Pancreas (tissue), 10 donors: ENCODE measurements around the gene PROSER2. TPM values are rescaled to one million over a fixed set of nuclear protein-coding genes. Genes with fewer than 3 reads are reported as not detected.

Experiments used
- ATAC-seq, 4 donors: fragments of 200-7000 bp; cut with Tn5 transposase; one replicate each; pipeline versions ENCODE4 v1.8.0 to v1.9.1; 2020; ENCODE audit warnings: mild to moderate bottlenecking in 4 of 4, moderate library complexity in 4 of 4
- DNase-seq, 6 donors: peaks; one replicate each; pipeline ENCODE4 v3.0.0-alpha.2; 2020
- FAIRE-seq: peaks from 2 replicates; lab custom pipeline; 2012; peaks lifted over from hg19 to GRCh38; lab: Jason Lieb, UNC
- H3K27ac ChIP-seq, 4 donors: fragments of 200-600 bp; sonication (generic); 1 replicate in 3 of 4; 2 replicates in 1 of 4; pipeline versions ENCODE4 v1.5.0 to v1.8.0; 2020
- H3K27me3 ChIP-seq, 4 donors: fragments of 200-600 bp; one replicate each; pipeline ENCODE4 v1.8.0; 2021
- H3K36me3 ChIP-seq, 3 donors: fragments of 200-600 bp; sonication (generic) in 1 of 3; one replicate each; pipeline versions ENCODE4 v1.5.0 to v1.8.0; 2020 to 2021
- H3K4me1 ChIP-seq, 3 donors: fragments of 200-600 bp; one replicate each; pipeline ENCODE4 v1.8.0; 2021
- H3K4me3 ChIP-seq, 4 donors: fragments of 200-600 bp; sonication (generic) in 2 of 4; one replicate each; pipeline versions ENCODE4 v1.5.0 to v1.8.0; 2020 to 2021
- H3K9me3 ChIP-seq, 4 donors: fragments of 200-600 bp; one replicate each; pipeline ENCODE4 v1.8.0; 2021
- CTCF ChIP-seq, 4 donors: fragments of 200-600 bp; sonication (generic) in 3 of 4; IDR thresholded peaks; one replicate each; pipeline versions ENCODE4 v1.5.0 to v1.8.0; 2021; ENCODE audit warnings: antibody characterized with exemption in 4 of 4
- WGBS, 2 donors: extraction: QIAGEN DNeasy Blood & Tissue Kit; methylation state at CpG; one replicate each; pipeline ENCODE4 v1.1.7; 2013; 5-methylcytosine and 5-hydroxymethylcytosine counted together
- intact Hi-C, 3 donors: fragments of 100-400 bp; cut with DNase I; formaldehyde crosslinking; loops; one replicate each; pipeline versions ENCODE4 v1.11.1 to v1.14.2; 2022
- polyA plus RNA-seq, 2 donors: library from polyadenylated mRNA; stranded (reverse); fragments of 200-250 nt; gene quantifications; one replicate each; pipeline ENCODE4 v1.2.3, GENCODE V29; 2013
- total RNA-seq, 6 donors: library from RNA; stranded (reverse); fragmentation: NEBNext Ultra II Directional in 4 of 6; extraction: Animal tissue kit (Norgen Biotek cat#: 25700) in 4 of 6; gene quantifications; one replicate each; pipeline versions ENCODE4 v1.2.1 to v1.2.4, GENCODE V29; 2021 to 2023
- donor health status: healthy with polysubstance abuse.
- donor health status: DM: no; HTN: no; CAD: no; lungs with moderate emphysema.
- donor health status: DM: no; HTN: no; CAD: no.
- donor health status: control.
- donor health status: control.
- donor health status: Bipolar disorder and iron deficiency.
- donor health status: DM: yes; HTN: yes; CAD: no.
- donor health status: DM: no; HTN: no; CAD: no.
- donor health status: DM: no; HTN: no; CAD: no.
- donor health status: DM: yes; HTN: yes; CAD: no.

PROSER2 gene
- total and polyA plus RNA-seq, 8 donors, result 5.7 to 21.2 (median 11.0) TPM

GRCh38 chr10:11798845-11799735 is 24.1 kb upstream of the PROSER2 start:
- no peak for TF ChIP-seq CTCF (IDR thresholded peaks at IDR 0.05)
- 77 to 84% methylated on average over 18 of the region's 18 CpGs for WGBS, 2 donors
- H3K9me3 ChIP-seq, result no peaks in the 10 kb centered on the region
- H3K36me3 ChIP-seq, result no peaks in the 10 kb centered on the region
- intact Hi-C loops, result loop anchor here in 1 of 3 donors (10.0 kb wide), 1 partner anchor 386 kb away; no protein-coding TSS in a partner anchor
- no peak overlapping the region for H3K4me3 ChIP-seq
- no peaks in the 10 kb centered on the region for H3K4me1 ChIP-seq
- ATAC-seq (no peak), DNase-seq (no peak), FAIRE-seq (no peak)
- H3K27ac ChIP-seq, result no peak overlapping the region
- H3K27me3 ChIP-seq, result no peaks in the 10 kb centered on the region

- ATAC-seq, result no peak
- DNase-seq, result no peak
- Histone ChIP-seq H3K27me3 (no peaks in the 10 kb centered on the region), H3K4me3 (no peak overlapping the region), H3K4me1 (no peaks in the 10 kb centered on the region), H3K27ac (no peak overlapping the region), H3K9me3 (no peaks in the 10 kb centered on the region), H3K36me3 (no peaks in the 10 kb centered on the region)
- intact Hi-C loops, result loop anchor here in 1 of 3 donors (10.0 kb wide), 1 partner anchor 385 kb away; no protein-coding TSS in a partner anchor
- TF ChIP-seq CTCF (IDR thresholded peaks at IDR 0.05), result no peak
- FAIRE-seq, result no peak
- WGBS, 2 donors, result 87 to 89% methylated on average over 9 of the region's 9 CpGs
Measured at GRCh38 chr10:11799736-11800080, 23.4 kb upstream of the PROSER2 start.

GRCh38 chr10:11804336-11804735 is 18.8 kb upstream of the PROSER2 start:
- TF ChIP-seq CTCF (IDR thresholded peaks at IDR 0.05), result no peak
- Histone ChIP-seq H3K4me1 (no peaks in the 10 kb centered on the region), H3K27me3 (no peaks in the 10 kb centered on the region), H3K9me3 (no peaks in the 10 kb centered on the region), H3K27ac (no peak overlapping the region), H3K4me3 (no peak overlapping the region), H3K36me3 (no peaks in the 10 kb centered on the region)
- FAIRE-seq (no peak), ATAC-seq (no peak), DNase-seq (no peak)
- intact Hi-C loops, result no loop called here
- 80 to 90% methylated on average over 16 of the region's 16 CpGs for WGBS, 2 donors

- Histone ChIP-seq H3K36me3 (no peaks in the 10 kb centered on the region), H3K27me3 (no peaks in the 10 kb centered on the region), H3K27ac (no peak overlapping the region), H3K9me3 (no peaks in the 10 kb centered on the region), H3K4me1 (no peaks in the 10 kb centered on the region), H3K4me3 (no peak overlapping the region)
- TF ChIP-seq CTCF (IDR thresholded peaks at IDR 0.05), result no peak
- FAIRE-seq (no peak), ATAC-seq (no peak), DNase-seq (no peak)
- WGBS, 2 donors, result 75 to 93% methylated on average over 4 of the region's 4 CpGs
- intact Hi-C loops, result no loop called here
Measured at GRCh38 chr10:11805792-11806191, 17.4 kb upstream of the PROSER2 start.

GRCh38 chr10:11806706-11807105 is 16.4 kb upstream of the PROSER2 start:
- WGBS, 2 donors, result 81 to 85% methylated on average over 6 of the region's 6 CpGs
- no peaks in the 10 kb centered on the region for H3K27me3 ChIP-seq
- no peak overlapping the region for H3K27ac ChIP-seq
- no peak for DNase-seq
- TF ChIP-seq CTCF (IDR thresholded peaks at IDR 0.05), result no peak
- H3K4me1 ChIP-seq, result no peaks in the 10 kb centered on the region
- H3K4me3 ChIP-seq, result no peak overlapping the region
- intact Hi-C loops, result no loop called here
- no peak for FAIRE-seq
- H3K9me3 ChIP-seq, result no peaks in the 10 kb centered on the region
- no peak for ATAC-seq
- no peaks in the 10 kb centered on the region for H3K36me3 ChIP-seq
